Measurements from ENCODE around the gene CLASRP. TPM values are rescaled to one million over a fixed set of nuclear protein-coding genes. Genes with fewer than 3 reads are reported as not detected.

CLASRP gene
- total and polyA plus RNA-seq, 2 of the 8 experiments (the other 6 are each of a cell fraction or from before 2014, with no cell fraction given) = 22.3 to 71.7 TPM

GRCh38 chr19:45097450-45097775 is 58.6 kb downstream of the CLASRP start:
- Histone ChIP-seq H3K9ac (replicated peaks in 1 of 4; ENCODE audit: extremely low read depth in 1 of 4, low read depth in 3 of 4, low read length in 3 of 4) (no peak overlapping the region), H2BK15ac (ENCODE audit: low read length) (no peak overlapping the region), H3K4ac (replicated peaks; ENCODE audit: insufficient read length, low read depth, low read length) (no peak overlapping the region), H3K27me3 (replicated peaks in 1 of 4; ENCODE audit: control insufficient read depth in 3 of 4, extremely low read depth in 1 of 4, insufficient read depth in 3 of 4, low read length in 3 of 4) (no peaks in the 10 kb centered on the region), H3K27ac (ENCODE audit: low read depth, low read length) (no peak overlapping the region), H4K8ac (ENCODE audit: extremely low read depth, insufficient read depth, low read length) (no peak overlapping the region), H4K20me1 (replicated peaks in 1 of 2; ENCODE audit: control insufficient read depth in 1 of 2, insufficient read depth in 2 of 2, low read length in 2 of 2) (peaks cover 56 to 72% of the 10 kb centered on the region in 2 experiments), H3K4me2 (ENCODE audit: insufficient read depth in 1 of 2, low read depth in 2 of 2, low read length in 2 of 2) (peak overlapping the region in 1 of 2 experiments; percentile 7; a peak in 1 of 4 replicates), H3K4me1 (replicated peaks in 1 of 4; ENCODE audit: control insufficient read depth in 3 of 4, insufficient read depth in 4 of 4, low read length in 3 of 4) (peaks cover 0 to 25% (median 15%) of the 10 kb centered on the region in 4 experiments; a peak in 6 of 7 replicates), H2AFZ (ENCODE audit: low read length) (no peak overlapping the region), H3K23me2 (ENCODE audit: low read depth, low read length) (peaks cover 7% of the 10 kb centered on the region), H2AK5ac (ENCODE audit: low read depth, low read length) (no peak overlapping the region), H3K79me2 (ENCODE audit: control insufficient read depth in 1 of 2, insufficient read depth in 2 of 2, low read length in 2 of 2) (peaks cover 36 to 93% of the 10 kb centered on the region in 2 experiments), H3K18ac (ENCODE audit: extremely low read depth, low read length) (no peak overlapping the region), H3K36me3 (ENCODE audit: control insufficient read depth in 2 of 4, insufficient read depth in 4 of 4, low read length in 3 of 4) (no peaks in the 10 kb centered on the region; a peak in 2 of 8 replicates), H4K91ac (replicated peaks; ENCODE audit: insufficient read length, low read length) (no peak overlapping the region), H3K14ac (ENCODE audit: insufficient read length) (no peak overlapping the region), H2BK120ac (replicated peaks; ENCODE audit: low read depth, low read length) (no peak overlapping the region), H2BK12ac (ENCODE audit: low read depth, low read length) (no peak overlapping the region), H2BK20ac (ENCODE audit: low read length) (no peak overlapping the region), H3K9me3 (ENCODE audit: insufficient read depth in 2 of 2, low read depth in 1 of 2, low read length in 1 of 2) (no peaks in the 10 kb centered on the region), H2BK5ac (ENCODE audit: low read depth, low read length) (no peak overlapping the region; the same call in 1 of the 2 replicates), H3K56ac (replicated peaks; ENCODE audit: insufficient read length, low read depth, low read length) (no peak overlapping the region), H3K23ac (ENCODE audit: insufficient read length) (no peak overlapping the region), H3K79me1 (ENCODE audit: low read depth, low read length) (peaks cover 60% of the 10 kb centered on the region), H3K4me3 (ENCODE audit: extremely low read depth in 1 of 4, insufficient read depth in 2 of 4, low read depth in 3 of 4, low read length in 4 of 4) (no peak overlapping the region), H4K5ac (ENCODE audit: insufficient read length, low read depth, low read length) (no peak overlapping the region)
- POLR2A ChIA-PET (ENCODE audit: partially characterized antibody) = interaction anchor here (0.6 to 4.2 kb wide), 9 partner anchors 11 to 61 kb away, joined by 3 to 30 read pairs (median 4); partner anchors contain the start of genes GEMIN7 and ZNF296
- no peak for DNase-seq (ENCODE audit: low read depth in 1 of 2, low spot score in 2 of 2)
- no peak for TF ChIP-seq EP300 (IDR thresholded peaks at IDR 0.05; ENCODE audit: borderline replicate concordance in 1 of 2, low read depth in 2 of 2, low read length in 2 of 2)
- 81% methylated on average over 7 of the region's 7 CpGs; no CpG with 5 or more reads in 1 of the 2 experiments for WGBS, 2 experiments (ENCODE audit: extremely low coverage in 1 of 2, insufficient coverage in 1 of 2, insufficient read length in 1 of 2, insufficient replicate concordance in 2 of 2, low coverage in 1 of 2, low lambda C conversion rate in 2 of 2, missing lambda C conversion rate in 1 of 2)
- FAIRE-seq = no peak
- CTCF ChIA-PET (ENCODE audit: partially characterized antibody) = interaction anchor here (0.9 to 8.3 kb wide), 7 partner anchors 8 to 108 kb away, joined by 3 to 57 read pairs (median 4); no protein-coding TSS in a partner anchor

All from H1 (cell line).